GM19025 (cell line): ENCODE measurements around the gene NLRP6.

Experiments used
- ATAC-seq: cut with Tn5 transposase; IDR thresholded peaks from one replicate; pipeline ENCODE4 v1.9.1; 2021; ENCODE audit warnings: mild to moderate bottlenecking, low read depth, moderate library complexity; ENCODE audit not compliant: unreplicated experiment

The NLRP6 gene

GRCh38 chr11:255176-255575 lies 23.0 kb upstream of the NLRP6 start:
- no peak for ATAC-seq

GRCh38 chr11:255816-256215 lies 22.4 kb upstream of the NLRP6 start:
- no peak for ATAC-seq

- no peak for ATAC-seq
Observed at GRCh38 chr11:256952-257737, 21.1 kb upstream of the NLRP6 start.

- no peak for ATAC-seq
Observed at GRCh38 chr11:257766-258493, 20.3 kb upstream of the NLRP6 start.

- ATAC-seq: no peak
Observed at GRCh38 chr11:259413-259812, 18.8 kb upstream of the NLRP6 start.

GRCh38 chr11:261624-262023 lies 16.6 kb upstream of the NLRP6 start:
- ATAC-seq: no peak

GRCh38 chr11:266676-267439 lies 11.3 kb upstream of the NLRP6 start:
- ATAC-seq: no peak

- ATAC-seq: no peak
Observed at GRCh38 chr11:267491-267994, 10.7 kb upstream of the NLRP6 start.

GRCh38 chr11:268716-269145 lies 9.5 kb upstream of the NLRP6 start:
- peak; percentile 37 for ATAC-seq

GRCh38 chr11:269146-269890 lies 8.9 kb upstream of the NLRP6 start:
- ATAC-seq: peak; percentile 57

GRCh38 chr11:270451-271318 lies 7.5 kb upstream of the NLRP6 start:
- ATAC-seq: no peak

- ATAC-seq: no peak
Observed at GRCh38 chr11:271319-271715, 6.9 kb upstream of the NLRP6 start.

GRCh38 chr11:272195-272930 lies 5.8 kb upstream of the NLRP6 start:
- ATAC-seq: no peak

GRCh38 chr11:272931-273198 lies 5.3 kb upstream of the NLRP6 start:
- ATAC-seq: no peak

GRCh38 chr11:276219-276618 lies 2.0 kb upstream of the NLRP6 start:
- no peak for ATAC-seq

- ATAC-seq: no peak
Observed at GRCh38 chr11:279040-279965, 1.1 kb downstream of the NLRP6 start.

GRCh38 chr11:279966-280705 lies 1.9 kb downstream of the NLRP6 start:
- ATAC-seq: no peak
